Activated CD8-positive, alpha-beta T cell treated with anti-CD3 and anti-CD28 coated beads for 36 hours (primary cell): ENCODE measurements around the gene CD59. TPM values are rescaled to one million over a fixed set of nuclear protein-coding genes. Genes with fewer than 3 reads are reported as not detected.
A peak's percentile ranks its signal among the peaks of the same experiment; 100 is the strongest.
"Not testable (repeated sequence)": the region's sequence is repeated elsewhere in the genome, so short reads cannot be mapped to it uniquely, and the experiment has no call there.

ENCODE experiments used
- ATAC-seq: fragments of 200-7000 bp; cut with Tn5 transposase; one replicate; pipeline ENCODE4 v1.10.0; 2021; ENCODE audit warnings: mild to moderate bottlenecking, moderate library complexity
- CTCF ChIA-PET: fragments of 350-600 bp; sonication (Branson Sonifier 250); formaldehyde crosslinking; loops from one replicate; lab custom pipeline; 2021; ENCODE audit warnings: antibody characterized with exemption; lab: Charles Lee
- POLR2A ChIA-PET: fragments of 350-600 bp; sonication (Branson Sonifier 250); formaldehyde crosslinking; loops from one replicate; lab custom pipeline; 2021; ENCODE audit warnings: antibody characterized with exemption; lab: Charles Lee
- DNase-seq: peaks from one replicate; pipeline ENCODE4 v3.0.0-alpha.2; 2020
- H3K27ac Mint-ChIP-seq: one replicate; pipeline ENCODE4 v1.8.0; 2021; ENCODE audit warnings: mild to moderate bottlenecking, mixed read lengths
- H3K27me3 Mint-ChIP-seq: one replicate; pipeline ENCODE4 v1.8.0; 2021; ENCODE audit warnings: mixed read lengths
- H3K36me3 Mint-ChIP-seq: one replicate; pipeline ENCODE4 v1.8.0; 2021; ENCODE audit warnings: low read depth, mixed read lengths
- H3K4me1 Mint-ChIP-seq: one replicate; pipeline ENCODE4 v1.8.0; 2021; ENCODE audit warnings: low read depth, mixed read lengths
- H3K4me3 Mint-ChIP-seq: one replicate; pipeline ENCODE4 v1.8.0; 2021; ENCODE audit warnings: mild to moderate bottlenecking, moderate library complexity, mixed read lengths
- H3K9me3 Mint-ChIP-seq: one replicate; pipeline ENCODE4 v1.8.0; 2021; ENCODE audit warnings: mixed read lengths
- intact Hi-C: fragments of 100-400 bp; cut with micrococcal nuclease; formaldehyde crosslinking; loops from one replicate; pipeline ENCODE4 v1.10.0; 2022
- total RNA-seq, 2 experiments: library from RNA; stranded (reverse); gene quantifications; one replicate each; pipeline ENCODE4 v1.2.3, GENCODE V29; 2021
- TF ChIP-seq, protein P1 (sequence below): fragments of 200-600 bp; IDR thresholded peaks from one replicate; pipeline ENCODE4 v1.8.0; 2022; ENCODE audit warnings: antibody characterized with exemption, mild to moderate bottlenecking

Gene CD59
- total RNA-seq, 2 experiments from 2014 or later: 36.0 to 36.1 TPM

DNA sequence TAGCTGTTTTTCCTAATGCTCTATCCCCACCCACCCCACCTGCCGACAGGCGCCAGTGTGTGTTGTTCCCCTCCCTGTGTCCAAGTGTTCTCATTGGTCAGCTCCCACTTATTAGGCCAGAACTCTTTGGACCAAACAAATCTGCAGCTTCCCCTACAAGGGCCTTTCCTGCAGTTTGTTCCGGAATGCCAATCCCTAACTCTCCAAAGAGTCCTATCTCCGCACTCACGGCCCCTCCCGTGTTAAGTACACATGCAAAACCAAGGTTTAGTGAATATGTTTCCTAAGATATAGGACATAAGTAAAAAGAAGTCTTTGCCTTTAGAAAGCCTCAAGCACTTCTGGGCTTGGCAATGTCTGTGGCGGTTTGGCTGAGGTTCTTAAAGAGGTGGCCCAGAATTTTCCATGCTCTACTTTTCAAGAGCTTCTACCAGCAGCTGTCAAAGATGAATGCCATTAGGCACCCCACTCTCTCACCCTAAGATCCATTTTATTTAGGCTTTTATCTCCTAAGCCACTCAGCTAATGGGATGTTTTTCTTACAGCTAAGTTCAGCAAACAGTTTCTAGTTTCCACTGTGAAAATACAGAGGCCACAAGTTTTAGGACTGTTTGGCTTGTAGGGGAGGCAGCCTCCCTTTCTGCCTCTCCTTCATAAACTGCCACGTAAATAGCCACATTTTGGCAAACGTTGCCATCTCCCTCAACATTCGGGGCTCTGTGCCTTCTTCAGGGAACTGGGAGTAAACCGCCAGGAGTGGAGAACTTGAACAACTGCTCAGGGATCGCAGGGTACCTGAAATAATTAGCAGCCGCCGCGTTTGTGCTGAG lies 1.6 kb downstream of the CD59 start:
- peak overlapping the region; percentile 80 for H3K27ac Mint-ChIP-seq
- TF ChIP-seq, protein P1, sequence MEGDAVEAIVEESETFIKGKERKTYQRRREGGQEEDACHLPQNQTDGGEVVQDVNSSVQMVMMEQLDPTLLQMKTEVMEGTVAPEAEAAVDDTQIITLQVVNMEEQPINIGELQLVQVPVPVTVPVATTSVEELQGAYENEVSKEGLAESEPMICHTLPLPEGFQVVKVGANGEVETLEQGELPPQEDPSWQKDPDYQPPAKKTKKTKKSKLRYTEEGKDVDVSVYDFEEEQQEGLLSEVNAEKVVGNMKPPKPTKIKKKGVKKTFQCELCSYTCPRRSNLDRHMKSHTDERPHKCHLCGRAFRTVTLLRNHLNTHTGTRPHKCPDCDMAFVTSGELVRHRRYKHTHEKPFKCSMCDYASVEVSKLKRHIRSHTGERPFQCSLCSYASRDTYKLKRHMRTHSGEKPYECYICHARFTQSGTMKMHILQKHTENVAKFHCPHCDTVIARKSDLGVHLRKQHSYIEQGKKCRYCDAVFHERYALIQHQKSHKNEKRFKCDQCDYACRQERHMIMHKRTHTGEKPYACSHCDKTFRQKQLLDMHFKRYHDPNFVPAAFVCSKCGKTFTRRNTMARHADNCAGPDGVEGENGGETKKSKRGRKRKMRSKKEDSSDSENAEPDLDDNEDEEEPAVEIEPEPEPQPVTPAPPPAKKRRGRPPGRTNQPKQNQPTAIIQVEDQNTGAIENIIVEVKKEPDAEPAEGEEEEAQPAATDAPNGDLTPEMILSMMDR: no peak
- peaks cover 3% of the 10 kb centered on the region for H3K27me3 Mint-ChIP-seq
- H3K9me3 Mint-ChIP-seq: no peaks in the 10 kb centered on the region
- ATAC-seq (no peak), DNase-seq (no peak)
- H3K4me3 Mint-ChIP-seq: peak overlapping the region; percentile 81
- CTCF ChIA-PET: interaction anchor here (1.8 kb wide), 1 partner anchor 7 kb away, joined by 5 read pairs; no protein-coding TSS in a partner anchor
- POLR2A ChIA-PET: interaction anchor here (1.4 to 1.9 kb wide), 2 partner anchors 12 to 33 kb away, joined by 3 to 9 read pairs; no protein-coding TSS in a partner anchor
- H3K36me3 Mint-ChIP-seq: peaks cover 9% of the 10 kb centered on the region
- intact Hi-C loops: no loop called here
- peaks cover 37% of the 10 kb centered on the region for H3K4me1 Mint-ChIP-seq

DNA sequence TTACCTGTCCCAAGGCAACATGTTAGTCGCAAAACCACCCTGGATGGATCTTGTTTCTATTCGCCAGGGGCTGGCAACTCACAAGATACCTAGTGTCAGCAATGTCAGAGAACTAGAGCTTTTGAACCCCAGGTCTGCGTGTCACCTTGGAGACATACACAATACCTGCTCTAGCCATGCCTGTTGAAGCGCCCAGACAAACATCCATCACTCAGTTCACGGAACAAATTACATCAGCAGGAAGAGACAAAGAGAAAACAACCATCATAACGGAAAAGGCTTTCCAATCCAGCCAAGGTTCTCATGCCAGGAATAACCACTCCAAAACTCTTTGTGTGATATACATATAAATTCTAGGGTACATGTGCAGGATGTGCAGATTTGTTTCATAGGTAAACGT lies 2.2 kb downstream of the CD59 start:
- ChIA-PET CTCF (interaction anchor here (1.1 to 1.8 kb wide), 2 partner anchors 8 to 18 kb away, joined by 5 read pairs; no protein-coding TSS in a partner anchor), POLR2A (no interaction called here)
- intact Hi-C loops: no loop called here
- Mint-ChIP-seq H3K27me3 (peaks cover 6% of the 10 kb centered on the region), H3K27ac (no peak overlapping the region), H3K36me3 (peaks cover 12% of the 10 kb centered on the region), H3K4me3 (peak overlapping the region; percentile 8), H3K4me1 (peaks cover 40% of the 10 kb centered on the region), H3K9me3 (no peaks in the 10 kb centered on the region)
- DNase-seq: no peak
- TF ChIP-seq, protein P1: no peak
- ATAC-seq: no peak

DNA sequence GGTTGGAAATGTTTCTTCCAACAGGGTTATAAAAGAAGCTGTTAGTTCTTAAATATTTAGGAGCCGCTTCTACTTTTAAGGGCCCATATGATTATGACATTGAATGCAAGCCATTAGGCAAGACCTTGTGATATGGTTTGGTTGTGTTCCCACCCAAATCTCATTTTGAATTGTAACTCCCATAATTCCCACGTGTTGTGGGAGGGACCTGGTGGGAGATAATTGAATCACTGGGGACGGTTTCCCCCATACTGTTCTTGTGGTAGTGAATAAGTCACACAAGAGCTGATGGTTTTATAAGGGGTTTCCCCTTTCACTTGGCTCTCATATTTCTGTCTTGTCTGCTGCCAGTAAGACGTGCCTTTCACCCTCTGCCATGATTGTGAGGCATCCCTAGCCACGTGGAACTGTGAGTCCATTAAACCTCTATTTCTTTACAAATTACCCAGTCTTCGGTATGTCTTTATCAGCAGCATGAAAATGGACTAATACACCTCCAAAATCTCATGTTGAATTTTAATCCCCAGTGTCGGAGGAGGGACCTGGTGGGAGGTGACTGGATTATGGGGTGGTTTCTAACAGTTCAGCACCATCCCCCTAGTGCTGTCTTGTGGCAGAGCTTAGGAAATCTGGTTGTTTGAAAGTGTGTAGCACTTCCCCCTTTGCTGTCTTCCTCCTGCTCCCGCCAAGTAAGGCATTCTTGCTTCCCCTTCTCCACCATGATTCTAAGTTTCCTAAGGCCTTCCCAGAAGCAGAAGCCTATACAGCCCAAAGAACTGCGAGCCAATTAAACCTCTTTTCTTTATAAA lies 4.3 kb downstream of the CD59 start:
- TF ChIP-seq, protein P1: no peak
- ChIA-PET POLR2A (no interaction called here), CTCF (interaction anchor here (0.9 kb wide), 1 partner anchor 15 kb away, joined by 3 read pairs; no protein-coding TSS in a partner anchor)
- H3K4me1 Mint-ChIP-seq: peaks cover 39% of the 10 kb centered on the region
- ATAC-seq (peak; percentile 64), DNase-seq (peak; percentile 62)
- H3K36me3 Mint-ChIP-seq: peaks cover 12% of the 10 kb centered on the region
- peak overlapping the region; percentile 38 for H3K4me3 Mint-ChIP-seq
- peaks cover 6% of the 10 kb centered on the region for H3K27me3 Mint-ChIP-seq
- peak overlapping the region; percentile 70 for H3K27ac Mint-ChIP-seq
- intact Hi-C loops: no loop called here
- no peaks in the 10 kb centered on the region for H3K9me3 Mint-ChIP-seq

DNA sequence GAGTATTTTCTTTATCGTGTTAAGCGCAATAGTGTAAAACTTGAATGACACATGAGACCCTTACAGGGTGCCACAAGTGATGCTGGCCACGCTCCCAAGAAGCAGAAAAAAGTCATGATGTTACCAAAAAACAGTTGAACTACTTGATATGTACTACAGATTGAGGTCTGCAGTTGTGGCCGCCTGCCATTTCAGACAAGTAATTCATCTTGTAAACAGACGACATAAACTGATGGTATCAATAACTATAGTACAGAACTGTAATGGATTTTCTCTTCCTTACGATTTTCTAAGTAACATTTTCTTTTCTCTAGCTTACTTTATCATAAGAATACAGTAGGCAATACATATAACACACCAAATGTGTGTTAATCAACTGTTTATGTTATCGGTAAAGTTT lies 5.5 kb downstream of the CD59 start:
- CTCF ChIA-PET: interaction anchor here (1.0 to 1.4 kb wide), 2 partner anchors 11 to 12 kb away, joined by 3 read pairs; no protein-coding TSS in a partner anchor
- Mint-ChIP-seq H3K4me1 (peaks cover 40% of the 10 kb centered on the region), H3K27ac (no peak overlapping the region), H3K4me3 (no peak overlapping the region), H3K9me3 (no peaks in the 10 kb centered on the region), H3K27me3 (peaks cover 6% of the 10 kb centered on the region), H3K36me3 (peaks cover 12% of the 10 kb centered on the region)
- POLR2A ChIA-PET: no interaction called here
- ATAC-seq (no peak), DNase-seq (no peak)
- TF ChIP-seq, protein P1: no peak
- intact Hi-C loops: no loop called here

DNA sequence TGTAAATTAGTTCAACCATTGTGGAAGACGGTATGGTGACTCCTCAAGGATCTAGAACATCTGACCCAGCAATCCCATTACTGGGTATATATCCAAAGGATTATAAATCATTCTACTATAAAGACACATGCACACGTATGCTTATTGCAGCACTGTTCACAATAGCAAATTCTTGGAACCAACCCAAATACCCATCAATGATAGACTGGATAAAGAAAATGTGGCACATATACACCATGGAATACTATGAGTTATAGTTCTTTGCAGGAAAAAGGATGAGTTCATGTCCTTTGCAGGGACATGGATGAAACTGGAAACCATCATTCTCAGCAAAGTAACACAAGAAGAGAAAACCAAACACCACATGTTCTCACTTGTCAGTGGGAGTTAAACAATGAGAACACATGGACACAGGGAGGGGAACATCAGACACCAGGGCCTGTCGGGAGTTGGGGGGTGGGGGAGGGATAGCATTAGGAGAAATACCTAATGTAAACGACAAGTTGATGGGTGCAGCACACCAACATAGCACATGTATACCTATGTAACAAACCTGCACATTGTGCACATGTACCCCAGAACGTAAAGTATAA lies 7.1 kb downstream of the CD59 start:
- peaks cover 34% of the 10 kb centered on the region for H3K4me1 Mint-ChIP-seq
- POLR2A ChIA-PET, H3K9me3 Mint-ChIP-seq, intact Hi-C loops, H3K27ac Mint-ChIP-seq, CTCF ChIA-PET, DNase-seq, H3K27me3 Mint-ChIP-seq, ATAC-seq, H3K4me3 Mint-ChIP-seq: not testable (repeated sequence)
- H3K36me3 Mint-ChIP-seq: peaks cover 12% of the 10 kb centered on the region

DNA sequence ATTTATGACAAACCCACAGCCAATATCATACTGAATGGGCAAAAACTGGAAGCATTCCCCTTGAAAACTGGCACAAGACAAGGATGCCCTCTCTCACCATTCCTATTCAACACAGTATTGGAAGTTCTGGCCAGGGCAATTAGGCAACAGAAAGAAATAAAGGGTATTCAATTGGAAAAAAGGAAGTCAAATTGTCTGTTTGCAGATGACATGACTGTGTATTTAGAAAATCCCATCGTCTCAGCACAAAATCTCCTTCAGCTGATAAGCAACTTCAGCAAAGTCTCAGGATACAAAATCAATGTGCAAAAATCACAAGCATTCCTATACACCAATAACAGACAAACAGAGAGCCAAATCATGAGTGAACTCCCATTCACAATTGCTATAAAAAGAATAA lies 8.7 kb downstream of the CD59 start:
- intact Hi-C loops, ATAC-seq: not testable (repeated sequence)

More for the DNA sequence above, 8.7 kb downstream of the CD59 start:
- ChIA-PET CTCF (interaction anchor here (0.6 kb wide), 1 partner anchor 377 kb away, joined by 3 read pairs; no protein-coding TSS in a partner anchor), POLR2A (interaction anchor here (1.9 kb wide), 1 partner anchor 9 kb away, joined by 4 read pairs; the partner anchor contains the start of gene CD59)
- H3K9me3 Mint-ChIP-seq, DNase-seq, H3K27me3 Mint-ChIP-seq, H3K4me3 Mint-ChIP-seq, H3K27ac Mint-ChIP-seq, H3K36me3 Mint-ChIP-seq: not testable (repeated sequence)
- peaks cover 40% of the 10 kb centered on the region for H3K4me1 Mint-ChIP-seq
